Choroid plexus epithelial cell (primary cell): ENCODE data around the gene SGCD.

Experiments used
- DNase-seq: peaks from one replicate; pipeline ENCODE4 v3.0.0-alpha.2; 2010; ENCODE audit warnings: low read depth
- H3K4me3 ChIP-seq: 2 replicates; pipeline ENCODE4 v1.5.1; 2011; ENCODE audit warnings: low read depth, mild to moderate bottlenecking, control low read depth, low read length, moderate library complexity
- TF ChIP-seq, protein P1 (sequence below): conservative IDR thresholded peaks from 2 replicates; pipeline ENCODE4 v1.5.1; 2011; ENCODE audit warnings: low read depth, mild to moderate bottlenecking, control low read depth, inconsistent platforms, low read length, moderate library complexity

SGCD gene

DNA sequence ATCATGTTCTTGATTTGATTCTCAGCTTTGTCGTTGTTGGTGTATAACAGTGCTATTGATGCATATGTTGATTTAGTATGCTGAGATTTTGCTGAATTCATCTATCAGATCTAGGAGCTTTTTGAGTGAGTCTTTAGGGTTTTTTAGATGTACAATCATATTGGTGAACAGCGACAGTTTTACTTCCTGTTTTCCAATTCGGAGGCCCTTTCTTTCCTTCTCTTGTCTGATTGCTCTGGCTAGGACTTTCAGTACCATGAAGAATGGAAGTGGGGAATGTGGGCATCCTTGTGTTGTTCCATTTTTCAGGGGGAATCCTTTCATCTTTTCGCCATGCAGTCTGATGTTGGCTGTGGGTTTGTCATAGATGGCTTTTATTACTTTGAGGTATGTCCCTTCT lies 100.4 kb downstream of the SGCD start:
- H3K4me3 ChIP-seq: no peak overlapping the region
- TF ChIP-seq, protein P1, sequence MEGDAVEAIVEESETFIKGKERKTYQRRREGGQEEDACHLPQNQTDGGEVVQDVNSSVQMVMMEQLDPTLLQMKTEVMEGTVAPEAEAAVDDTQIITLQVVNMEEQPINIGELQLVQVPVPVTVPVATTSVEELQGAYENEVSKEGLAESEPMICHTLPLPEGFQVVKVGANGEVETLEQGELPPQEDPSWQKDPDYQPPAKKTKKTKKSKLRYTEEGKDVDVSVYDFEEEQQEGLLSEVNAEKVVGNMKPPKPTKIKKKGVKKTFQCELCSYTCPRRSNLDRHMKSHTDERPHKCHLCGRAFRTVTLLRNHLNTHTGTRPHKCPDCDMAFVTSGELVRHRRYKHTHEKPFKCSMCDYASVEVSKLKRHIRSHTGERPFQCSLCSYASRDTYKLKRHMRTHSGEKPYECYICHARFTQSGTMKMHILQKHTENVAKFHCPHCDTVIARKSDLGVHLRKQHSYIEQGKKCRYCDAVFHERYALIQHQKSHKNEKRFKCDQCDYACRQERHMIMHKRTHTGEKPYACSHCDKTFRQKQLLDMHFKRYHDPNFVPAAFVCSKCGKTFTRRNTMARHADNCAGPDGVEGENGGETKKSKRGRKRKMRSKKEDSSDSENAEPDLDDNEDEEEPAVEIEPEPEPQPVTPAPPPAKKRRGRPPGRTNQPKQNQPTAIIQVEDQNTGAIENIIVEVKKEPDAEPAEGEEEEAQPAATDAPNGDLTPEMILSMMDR: no peak
- DNase-seq: no peak

DNA sequence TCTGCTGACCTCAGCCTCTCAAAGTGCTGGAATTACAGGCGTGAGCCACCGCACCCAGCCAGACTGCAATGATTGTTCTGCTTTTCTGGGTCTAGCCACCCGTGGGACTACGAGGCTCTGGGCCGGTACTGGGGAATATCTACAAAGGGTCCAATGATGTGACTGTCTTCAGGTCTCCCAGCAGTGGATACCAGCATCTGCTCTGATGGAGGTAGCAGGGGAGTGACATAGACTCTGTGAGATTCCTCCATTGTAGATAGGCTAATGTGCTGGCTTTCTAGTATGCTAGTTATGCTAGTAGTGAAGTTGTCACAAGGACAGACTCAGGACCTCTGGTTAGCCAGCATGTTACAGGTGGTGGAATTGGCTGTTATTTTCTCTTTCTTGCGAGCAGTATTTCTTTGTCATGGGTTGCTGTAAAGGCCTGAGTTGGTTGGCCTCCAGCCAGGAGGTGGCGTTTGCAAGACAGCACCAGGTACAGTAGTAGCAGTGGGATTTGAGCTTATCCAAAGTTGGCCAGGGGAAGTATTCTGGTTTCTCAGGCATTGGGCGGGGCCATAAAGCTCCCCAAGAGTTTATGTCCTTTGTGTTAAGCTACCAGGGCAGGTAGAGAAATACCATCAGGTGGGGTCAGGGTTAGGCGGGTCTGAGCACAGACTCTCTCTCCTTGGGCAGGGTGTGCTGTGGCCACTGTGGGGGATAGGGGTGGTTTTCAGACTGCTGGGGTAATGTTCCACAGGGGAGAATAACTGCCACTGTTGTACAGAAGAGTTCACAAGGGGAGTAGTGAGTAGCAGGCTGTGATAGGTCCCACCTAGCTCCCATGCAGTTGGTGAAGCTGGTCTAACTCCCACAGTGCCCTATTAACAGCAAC lies 105.2 kb downstream of the SGCD start:
- no peak for DNase-seq
- TF ChIP-seq, protein P1: no peak
- H3K4me3 ChIP-seq: no peak overlapping the region

- no peak overlapping the region for H3K4me3 ChIP-seq
- TF ChIP-seq, protein P1: no peak
- no peak for DNase-seq
These were observed 105.8 kb downstream of the SGCD start for GRCh38 chr5:156432830-156433105.

DNA sequence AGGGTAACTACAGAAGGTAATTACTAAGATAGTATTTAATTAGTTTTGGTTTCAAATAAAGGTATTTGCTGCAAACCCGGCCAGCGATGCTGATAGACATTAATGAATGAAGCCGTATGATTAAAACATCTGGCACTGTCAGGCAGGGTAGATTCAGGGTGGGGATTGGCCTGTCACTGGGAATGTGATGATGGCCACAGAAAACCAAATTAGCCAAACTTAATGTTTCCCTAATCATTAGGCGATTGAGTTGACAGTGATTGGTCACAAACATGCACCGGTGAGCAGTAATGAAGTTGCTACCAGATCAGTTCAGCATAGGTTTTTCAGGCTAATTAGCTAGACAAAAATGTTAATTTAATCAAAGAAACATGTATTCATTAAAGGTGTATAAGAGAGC lies 107.5 kb downstream of the SGCD start:
- TF ChIP-seq, protein P1: no peak
- no peak for DNase-seq
- no peak overlapping the region for H3K4me3 ChIP-seq

DNA sequence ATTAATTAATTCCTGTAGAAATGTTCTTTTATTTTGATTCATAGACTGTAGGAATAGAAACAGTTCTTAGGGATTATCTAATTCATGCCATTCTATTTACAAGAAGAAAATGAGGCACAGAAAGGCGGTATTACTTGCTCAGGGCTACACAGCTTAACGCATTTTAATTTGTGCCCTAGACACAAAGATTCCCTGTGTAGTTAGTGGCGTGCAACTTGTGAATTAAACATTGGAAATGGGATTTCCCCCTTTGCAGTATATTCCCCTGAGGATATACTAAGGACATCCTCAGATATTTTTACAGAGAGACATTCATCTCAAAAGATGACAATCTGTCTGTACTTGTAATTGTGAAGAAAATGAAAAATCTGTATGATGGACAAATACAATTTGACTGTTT lies 108.1 kb downstream of the SGCD start:
- no peak overlapping the region for H3K4me3 ChIP-seq
- TF ChIP-seq, protein P1: no peak
- no peak for DNase-seq

DNA sequence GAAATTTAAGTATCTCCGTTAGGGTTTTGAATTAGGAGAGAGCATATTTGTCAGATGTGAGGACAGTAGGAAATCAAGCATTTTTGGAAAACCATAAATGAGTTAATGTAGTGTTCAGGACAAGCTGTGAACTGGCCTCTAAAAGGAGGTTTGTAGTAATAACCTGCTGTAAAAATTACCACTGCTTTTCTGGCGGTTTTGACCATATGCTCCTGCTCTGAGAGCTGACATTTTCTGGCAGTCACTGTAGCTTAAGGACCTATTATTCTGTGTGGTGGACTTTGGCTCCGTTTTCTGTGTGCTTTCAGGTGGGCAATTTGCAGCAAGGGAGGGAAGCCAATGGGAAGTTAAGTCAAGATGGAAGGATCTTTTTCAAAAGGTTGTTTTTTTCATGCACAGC lies 111.1 kb downstream of the SGCD start:
- no peak overlapping the region for H3K4me3 ChIP-seq
- TF ChIP-seq, protein P1: no peak
- no peak for DNase-seq

GRCh38 chr5:156444753-156445291 lies 117.9 kb downstream of the SGCD start:
- no peak for DNase-seq
- TF ChIP-seq, protein P1: no peak
- H3K4me3 ChIP-seq: no peak overlapping the region
